Endometrial microvascular endothelial cells (primary cell): ENCODE measurements around the gene MCTP2. TPM values are rescaled to one million over a fixed set of nuclear protein-coding genes. Genes with fewer than 3 reads are reported as not detected.
"Not testable (repeated sequence)": the region's sequence is repeated elsewhere in the genome, so short reads cannot be mapped to it uniquely, and the experiment has no call there.

Source experiments
- in situ Hi-C: cut with HindIII; loops from 2 replicates; pipeline ENCODE4 v1.10.0; 2017; ENCODE audit warnings: low sequenced_read_pairs, low pct_unique_long_range_greater_than_20kb; ENCODE audit errors: inconsistent ontology term
- total RNA-seq: library from RNA; depleted of rRNA; stranded (reverse); fragments of >200 nt; gene quantifications from one replicate; pipeline ENCODE4 v1.2.3, GENCODE V29; 2015; ENCODE audit errors: inconsistent ontology term

The MCTP2 gene
- total RNA-seq, 1 donor from 2014 or later: not detected

GRCh38 chr15:94234300-94234699 lies 2.9 kb downstream of the MCTP2 start:
- in situ Hi-C loops: no loop called here

GRCh38 chr15:94235041-94235440 lies 3.7 kb downstream of the MCTP2 start:
- in situ Hi-C loops: no loop called here

GRCh38 chr15:94235646-94236045 lies 4.3 kb downstream of the MCTP2 start:
- in situ Hi-C loops: no loop called here

- in situ Hi-C loops: no loop called here
Observed at GRCh38 chr15:94236608-94237007, 5.2 kb downstream of the MCTP2 start.

GRCh38 chr15:94237903-94238302 lies 6.5 kb downstream of the MCTP2 start:
- in situ Hi-C loops: no loop called here

GRCh38 chr15:94238539-94239118 lies 7.3 kb downstream of the MCTP2 start:
- in situ Hi-C loops: no loop called here

- in situ Hi-C loops: no loop called here
Observed at GRCh38 chr15:94239474-94239873, 8.1 kb downstream of the MCTP2 start.

- in situ Hi-C loops: no loop called here
Observed at GRCh38 chr15:94240480-94240879, 9.1 kb downstream of the MCTP2 start.

- in situ Hi-C loops: no loop called here
Observed at GRCh38 chr15:94242257-94242656, 10.9 kb downstream of the MCTP2 start.

- in situ Hi-C loops: not testable (repeated sequence)
Observed at GRCh38 chr15:94243003-94243402, 11.6 kb downstream of the MCTP2 start.

GRCh38 chr15:94243418-94243817 lies 12.1 kb downstream of the MCTP2 start:
- in situ Hi-C loops: no loop called here

- in situ Hi-C loops: no loop called here
Observed at GRCh38 chr15:94246016-94246415, 14.7 kb downstream of the MCTP2 start.

- in situ Hi-C loops: no loop called here
Observed at GRCh38 chr15:94247789-94248638, 16.7 kb downstream of the MCTP2 start.

GRCh38 chr15:94250801-94251200 lies 19.4 kb downstream of the MCTP2 start:
- in situ Hi-C loops: no loop called here

- in situ Hi-C loops: no loop called here
Observed at GRCh38 chr15:94252223-94252766, 20.9 kb downstream of the MCTP2 start.

GRCh38 chr15:94252906-94253491 lies 21.6 kb downstream of the MCTP2 start:
- in situ Hi-C loops: no loop called here

GRCh38 chr15:94253742-94254141 lies 22.4 kb downstream of the MCTP2 start:
- in situ Hi-C loops: no loop called here

GRCh38 chr15:94255540-94255939 lies 24.2 kb downstream of the MCTP2 start:
- in situ Hi-C loops: no loop called here

GRCh38 chr15:94256511-94256910 lies 25.1 kb downstream of the MCTP2 start:
- in situ Hi-C loops: no loop called here

- in situ Hi-C loops: not testable (repeated sequence)
Observed at GRCh38 chr15:94257776-94258175, 26.4 kb downstream of the MCTP2 start.
